ENCODE data around the gene CECR2.

The CECR2 gene

GRCh38 chr22:17580441-17581031, 211.3 kb downstream of the CECR2 start:
- Histone ChIP-seq H4K20me1 (ENCODE audit: insufficient read depth, low read length) (no peaks in the 10 kb centered on the region), H3K4me2 (ENCODE audit: low read depth, low read length) (no peak overlapping the region), H3K27me3 (replicated peaks; ENCODE audit: insufficient read depth, low read length) (no peaks in the 10 kb centered on the region), H3K9me2 (replicated peaks; ENCODE audit: insufficient read depth, low read length) (no peaks in the 10 kb centered on the region), H3K79me2 (ENCODE audit: low read length) (no peaks in the 10 kb centered on the region), H3K36me3 (replicated peaks; ENCODE audit: insufficient read depth, low read length) (no peaks in the 10 kb centered on the region), H3K4me3 (ENCODE audit: low read length) (no peak overlapping the region), H2AFZ (ENCODE audit: low read length) (no peak overlapping the region), H3K4me1 (ENCODE audit: low read length) (no peaks in the 10 kb centered on the region), H3K9me3 (replicated peaks; ENCODE audit: insufficient read depth, low read length) (no peaks in the 10 kb centered on the region), H3K27ac (ENCODE audit: low read length) (no peak overlapping the region), H3K9ac (ENCODE audit: low read length) (no peak overlapping the region), H3F3A (ENCODE audit: insufficient read depth, low read length) (no peaks in the 10 kb centered on the region)
- TF ChIP-seq EZH2 (optimal IDR thresholded peaks at IDR 0.05; ENCODE audit: low read depth, low read length) (no peak), CTCF (IDR thresholded peaks at IDR 0.05; ENCODE audit: low read length) (no peak), EZH2phosphoT487 (IDR thresholded peaks at IDR 0.05; ENCODE audit: low read length) (no peak)
- DNase-seq = no peak

GRCh38 chr22:17581056-17581455, 211.8 kb downstream of the CECR2 start:
- H3K36me3 ChIP-seq (replicated peaks; ENCODE audit: insufficient read depth, low read length) = no peaks in the 10 kb centered on the region
- no peak overlapping the region for H3K9ac ChIP-seq (ENCODE audit: low read length)
- DNase-seq = no peak
- no peaks in the 10 kb centered on the region for H3K4me1 ChIP-seq (ENCODE audit: low read length)
- no peaks in the 10 kb centered on the region for H3K79me2 ChIP-seq (ENCODE audit: low read length)
- no peak overlapping the region for H3K4me3 ChIP-seq (ENCODE audit: low read length)
- TF ChIP-seq EZH2 (optimal IDR thresholded peaks at IDR 0.05; ENCODE audit: low read depth, low read length) (no peak), CTCF (IDR thresholded peaks at IDR 0.05; ENCODE audit: low read length) (no peak), EZH2phosphoT487 (IDR thresholded peaks at IDR 0.05; ENCODE audit: low read length) (no peak)
- no peak overlapping the region for H2AFZ ChIP-seq (ENCODE audit: low read length)
- no peaks in the 10 kb centered on the region for H3F3A ChIP-seq (ENCODE audit: insufficient read depth, low read length)
- H3K4me2 ChIP-seq (ENCODE audit: low read depth, low read length) = no peak overlapping the region
- H4K20me1 ChIP-seq (ENCODE audit: insufficient read depth, low read length) = no peaks in the 10 kb centered on the region
- H3K27me3 ChIP-seq (replicated peaks; ENCODE audit: insufficient read depth, low read length) = no peaks in the 10 kb centered on the region
- H3K27ac ChIP-seq (ENCODE audit: low read length) = no peak overlapping the region
- no peaks in the 10 kb centered on the region for H3K9me2 ChIP-seq (replicated peaks; ENCODE audit: insufficient read depth, low read length)
- no peaks in the 10 kb centered on the region for H3K9me3 ChIP-seq (replicated peaks; ENCODE audit: insufficient read depth, low read length)

- no peak overlapping the region for H3K4me3 ChIP-seq (ENCODE audit: low read length)
- TF ChIP-seq CTCF (IDR thresholded peaks at IDR 0.05; ENCODE audit: low read length) (no peak), EZH2phosphoT487 (IDR thresholded peaks at IDR 0.05; ENCODE audit: low read length) (no peak), EZH2 (optimal IDR thresholded peaks at IDR 0.05; ENCODE audit: low read depth, low read length) (no peak)
- H3K36me3 ChIP-seq (replicated peaks; ENCODE audit: insufficient read depth, low read length) = no peaks in the 10 kb centered on the region
- H3K4me1 ChIP-seq (ENCODE audit: low read length) = no peaks in the 10 kb centered on the region
- no peak overlapping the region for H3K27ac ChIP-seq (ENCODE audit: low read length)
- no peaks in the 10 kb centered on the region for H4K20me1 ChIP-seq (ENCODE audit: insufficient read depth, low read length)
- H3K9me3 ChIP-seq (replicated peaks; ENCODE audit: insufficient read depth, low read length) = no peaks in the 10 kb centered on the region
- no peaks in the 10 kb centered on the region for H3F3A ChIP-seq (ENCODE audit: insufficient read depth, low read length)
- no peaks in the 10 kb centered on the region for H3K27me3 ChIP-seq (replicated peaks; ENCODE audit: insufficient read depth, low read length)
- H2AFZ ChIP-seq (ENCODE audit: low read length) = no peak overlapping the region
- no peak overlapping the region for H3K9ac ChIP-seq (ENCODE audit: low read length)
- H3K9me2 ChIP-seq (replicated peaks; ENCODE audit: insufficient read depth, low read length) = no peaks in the 10 kb centered on the region
- no peaks in the 10 kb centered on the region for H3K79me2 ChIP-seq (ENCODE audit: low read length)
- no peak for DNase-seq
- H3K4me2 ChIP-seq (ENCODE audit: low read depth, low read length) = no peak overlapping the region
These were observed 212.4 kb downstream of the CECR2 start for GRCh38 chr22:17581631-17582030.
